GM13977 (cell line): ENCODE data around the gene THSD4.

Experiments
- DNase-seq: peaks from one replicate; pipeline ENCODE4 v3.0.0; 2012; ENCODE audit warnings: low spot score
- in situ Hi-C: fragments of 300-500 bp; cut with MboI; formaldehyde crosslinking; loops from one replicate; pipeline ENCODE4 v1.12.0; 2022; ENCODE audit warnings: low sequenced_read_pairs, low pct_unique_long_range_greater_than_20kb, mixed read lengths, inconsistent platforms; ENCODE audit not compliant: unreplicated experiment
- TF ChIP-seq, protein P1 (sequence below): IDR thresholded peaks from 2 replicates; pipeline ENCODE4 v1.5.1; 2012; ENCODE audit warnings: mild to moderate bottlenecking, control low read depth; ENCODE audit not compliant: insufficient read depth; ENCODE audit errors: extremely low read depth, missing control alignments

THSD4 gene

DNA sequence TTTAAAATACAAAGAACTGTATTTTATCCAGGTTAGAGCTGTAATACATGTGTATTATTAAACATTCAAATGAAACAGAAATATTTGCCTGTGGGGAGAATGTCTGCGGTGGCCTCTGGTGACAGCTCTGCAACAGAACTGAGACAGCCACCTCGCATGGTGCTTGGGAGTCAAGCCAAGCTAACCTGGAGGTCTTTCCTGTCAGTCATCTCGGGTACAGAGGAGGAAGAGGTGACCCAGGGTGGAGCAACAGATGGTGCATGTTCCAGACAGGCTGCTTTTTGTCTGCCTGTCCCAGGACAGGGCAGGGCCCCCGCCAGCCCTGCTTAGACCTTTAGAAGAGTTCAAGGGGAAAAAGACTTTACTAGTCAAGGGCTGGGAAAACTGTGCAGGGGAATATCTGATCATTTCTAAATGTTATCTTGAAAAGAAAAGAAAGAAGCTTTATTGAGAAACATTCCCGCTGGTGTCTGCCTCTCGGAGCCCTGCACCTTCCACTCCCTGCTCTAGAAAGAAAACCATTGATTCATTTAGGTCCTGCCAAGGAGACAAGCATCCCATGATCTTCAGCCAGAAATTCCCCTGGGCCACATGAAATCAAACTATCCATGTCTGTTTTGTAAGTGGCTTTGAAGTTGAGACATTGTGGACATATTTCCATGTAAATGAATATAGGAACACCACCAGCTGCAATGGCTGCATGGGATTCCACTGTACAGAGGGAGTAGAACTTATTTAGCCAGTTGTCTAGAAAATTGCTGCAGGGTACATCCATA, 689.6 kb downstream of the THSD4 start:
- TF ChIP-seq, protein P1, sequence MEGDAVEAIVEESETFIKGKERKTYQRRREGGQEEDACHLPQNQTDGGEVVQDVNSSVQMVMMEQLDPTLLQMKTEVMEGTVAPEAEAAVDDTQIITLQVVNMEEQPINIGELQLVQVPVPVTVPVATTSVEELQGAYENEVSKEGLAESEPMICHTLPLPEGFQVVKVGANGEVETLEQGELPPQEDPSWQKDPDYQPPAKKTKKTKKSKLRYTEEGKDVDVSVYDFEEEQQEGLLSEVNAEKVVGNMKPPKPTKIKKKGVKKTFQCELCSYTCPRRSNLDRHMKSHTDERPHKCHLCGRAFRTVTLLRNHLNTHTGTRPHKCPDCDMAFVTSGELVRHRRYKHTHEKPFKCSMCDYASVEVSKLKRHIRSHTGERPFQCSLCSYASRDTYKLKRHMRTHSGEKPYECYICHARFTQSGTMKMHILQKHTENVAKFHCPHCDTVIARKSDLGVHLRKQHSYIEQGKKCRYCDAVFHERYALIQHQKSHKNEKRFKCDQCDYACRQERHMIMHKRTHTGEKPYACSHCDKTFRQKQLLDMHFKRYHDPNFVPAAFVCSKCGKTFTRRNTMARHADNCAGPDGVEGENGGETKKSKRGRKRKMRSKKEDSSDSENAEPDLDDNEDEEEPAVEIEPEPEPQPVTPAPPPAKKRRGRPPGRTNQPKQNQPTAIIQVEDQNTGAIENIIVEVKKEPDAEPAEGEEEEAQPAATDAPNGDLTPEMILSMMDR, result no peak
- no peak for DNase-seq
- in situ Hi-C loops, result loop anchor here (10.0 kb wide), 1 partner anchor 340 kb away; no protein-coding TSS in a partner anchor

DNA sequence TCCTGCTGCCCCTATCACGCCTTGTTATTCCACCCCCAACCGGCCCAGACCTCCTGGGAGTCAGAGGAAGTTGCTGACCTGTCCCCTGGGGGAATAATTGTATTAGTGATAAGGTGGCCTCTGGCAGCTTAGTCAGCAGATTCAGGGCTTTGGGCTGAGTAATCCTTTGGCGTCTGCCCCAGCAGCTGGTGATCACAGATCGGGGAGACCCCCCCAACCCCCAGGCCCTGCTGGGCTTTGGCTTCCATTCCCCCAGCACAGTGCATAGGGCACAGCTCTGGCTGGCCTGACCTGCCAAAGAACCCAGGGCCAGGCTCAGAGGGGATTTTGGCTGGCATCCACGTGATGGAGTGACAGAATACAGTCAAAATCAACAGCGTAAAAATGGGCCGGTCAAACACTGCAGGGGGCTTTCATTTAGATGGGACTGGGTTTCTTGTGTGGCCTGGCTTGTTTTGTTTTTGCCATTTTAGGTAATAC, 691.2 kb downstream of the THSD4 start:
- TF ChIP-seq, protein P1, result no peak
- no peak for DNase-seq
- in situ Hi-C loops, result loop anchor here (10.0 kb wide), 1 partner anchor 338 kb away; no protein-coding TSS in a partner anchor

DNA sequence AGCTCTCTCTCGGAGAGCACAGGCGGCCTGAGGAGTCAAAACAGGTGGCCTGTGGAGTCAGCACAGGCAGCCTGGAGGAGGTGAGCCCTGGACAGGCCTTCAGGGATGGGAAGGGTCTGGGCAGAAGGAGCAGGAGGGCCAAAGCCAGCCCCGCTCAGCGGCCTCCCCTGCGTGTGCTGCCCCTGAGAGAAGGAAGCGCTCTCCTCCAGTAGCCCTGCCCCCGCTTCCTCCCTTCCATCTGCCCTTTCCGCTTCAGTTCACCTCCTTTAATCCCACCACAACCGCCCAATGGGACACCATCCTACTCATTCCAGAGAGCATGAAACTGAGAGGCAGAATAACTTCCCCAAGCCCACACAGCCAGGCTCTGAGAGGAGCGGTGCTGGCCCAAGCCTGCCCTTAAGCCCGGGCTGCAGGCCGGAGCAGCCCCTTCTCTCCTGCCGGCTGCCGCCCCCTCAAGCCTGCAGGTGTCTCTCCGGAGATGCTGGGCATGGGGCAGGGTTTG, 691.9 kb downstream of the THSD4 start:
- TF ChIP-seq, protein P1, result no peak
- DNase-seq, result no peak

GRCh38 chr15:71807691-71808091, 692.4 kb downstream of the THSD4 start:
- TF ChIP-seq, protein P1, result no peak
- in situ Hi-C loops, result loop anchor here (10.0 kb wide), 1 partner anchor 337 kb away; no protein-coding TSS in a partner anchor
- no peak for DNase-seq

More for the DNA sequence above, 691.9 kb downstream of the THSD4 start:
- in situ Hi-C loops, result loop anchor here (10.0 kb wide), 1 partner anchor 338 kb away; no protein-coding TSS in a partner anchor

DNA sequence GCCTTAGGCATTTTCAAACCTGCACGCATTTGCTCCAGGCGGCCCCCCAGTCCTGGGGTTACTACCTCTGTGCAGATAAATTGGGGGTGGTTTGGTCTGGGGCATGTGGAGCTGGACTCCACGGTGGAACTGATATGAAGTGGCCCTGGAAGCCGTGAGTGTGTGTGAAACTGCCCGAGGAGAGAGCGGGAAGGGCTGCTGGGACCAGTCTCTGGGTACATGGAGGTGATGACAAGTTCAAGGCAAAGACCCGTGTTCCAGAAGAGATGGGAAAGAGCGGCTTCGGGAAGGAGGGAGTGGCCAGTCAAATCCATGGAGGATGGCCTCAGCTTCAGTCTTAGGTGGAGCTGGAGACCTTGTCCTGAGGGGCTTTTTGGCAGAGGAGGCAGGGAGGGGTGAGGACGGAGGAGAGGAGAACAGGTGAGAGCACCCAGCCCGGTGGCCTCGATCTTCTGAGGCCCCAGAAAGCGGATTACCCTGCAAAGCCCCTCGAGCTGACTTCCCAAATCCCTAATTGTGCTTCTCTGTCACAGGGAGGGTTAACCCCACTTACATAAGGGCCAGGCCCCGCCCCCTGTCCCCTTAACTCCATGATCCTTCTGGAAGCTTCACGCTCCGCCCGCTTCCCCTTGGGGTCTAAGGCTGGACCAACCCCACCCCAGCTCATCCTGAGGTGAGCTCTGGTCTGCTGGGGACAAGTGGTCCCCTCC, 693.2 kb downstream of the THSD4 start:
- in situ Hi-C loops, result loop anchor here (10.0 kb wide), 1 partner anchor 336 kb away; no protein-coding TSS in a partner anchor
- TF ChIP-seq, protein P1, result no peak
- DNase-seq, result no peak

DNA sequence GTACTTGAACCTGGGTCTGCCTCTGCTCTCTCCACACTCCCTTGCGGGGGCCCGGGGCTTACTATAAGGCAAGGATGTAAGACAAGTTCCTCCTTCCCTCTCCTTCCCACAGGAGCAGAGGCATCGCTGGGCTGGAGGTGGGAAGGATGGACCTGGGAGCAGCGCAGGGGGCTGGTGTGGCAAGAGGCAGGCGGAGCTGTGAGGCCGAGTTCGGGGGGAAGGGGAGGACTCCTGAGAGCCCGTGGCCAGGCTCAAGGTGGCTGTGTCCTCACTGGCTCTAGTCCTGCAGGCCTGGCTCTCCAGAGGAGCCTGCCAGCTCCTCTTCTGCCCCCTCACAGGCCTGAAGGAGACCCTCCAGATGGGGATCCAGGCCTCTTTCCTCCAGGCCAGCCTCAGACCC, 694.1 kb downstream of the THSD4 start:
- in situ Hi-C loops, result loop anchor here (10.0 kb wide), 1 partner anchor 335 kb away; no protein-coding TSS in a partner anchor

More for the DNA sequence above, 694.1 kb downstream of the THSD4 start:
- DNase-seq, result no peak
- TF ChIP-seq, protein P1, result no peak
